ENCODE results near the gene IGDCC3.

DNA sequence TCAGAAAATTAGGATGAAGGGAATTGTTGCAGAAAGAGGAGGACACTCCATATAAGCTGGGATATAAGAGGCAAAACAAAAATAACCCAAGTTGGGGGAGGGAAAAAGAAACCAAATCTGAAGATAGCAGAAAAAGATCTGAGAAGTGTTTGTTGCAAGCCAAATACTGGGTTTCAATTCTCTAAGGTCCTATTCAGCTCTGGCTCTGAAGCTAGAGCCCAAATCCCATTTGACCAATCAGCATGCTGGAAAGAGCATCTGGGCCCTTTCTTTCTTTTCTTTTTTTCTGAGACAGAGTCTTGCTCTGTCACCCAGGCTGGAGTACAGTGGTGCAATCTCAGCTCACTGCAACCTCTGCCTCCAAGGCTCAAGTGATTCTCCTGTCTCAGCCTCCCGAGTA is 17.3 kb downstream of the IGDCC3 start:
- TF ChIP-seq, protein P1, sequence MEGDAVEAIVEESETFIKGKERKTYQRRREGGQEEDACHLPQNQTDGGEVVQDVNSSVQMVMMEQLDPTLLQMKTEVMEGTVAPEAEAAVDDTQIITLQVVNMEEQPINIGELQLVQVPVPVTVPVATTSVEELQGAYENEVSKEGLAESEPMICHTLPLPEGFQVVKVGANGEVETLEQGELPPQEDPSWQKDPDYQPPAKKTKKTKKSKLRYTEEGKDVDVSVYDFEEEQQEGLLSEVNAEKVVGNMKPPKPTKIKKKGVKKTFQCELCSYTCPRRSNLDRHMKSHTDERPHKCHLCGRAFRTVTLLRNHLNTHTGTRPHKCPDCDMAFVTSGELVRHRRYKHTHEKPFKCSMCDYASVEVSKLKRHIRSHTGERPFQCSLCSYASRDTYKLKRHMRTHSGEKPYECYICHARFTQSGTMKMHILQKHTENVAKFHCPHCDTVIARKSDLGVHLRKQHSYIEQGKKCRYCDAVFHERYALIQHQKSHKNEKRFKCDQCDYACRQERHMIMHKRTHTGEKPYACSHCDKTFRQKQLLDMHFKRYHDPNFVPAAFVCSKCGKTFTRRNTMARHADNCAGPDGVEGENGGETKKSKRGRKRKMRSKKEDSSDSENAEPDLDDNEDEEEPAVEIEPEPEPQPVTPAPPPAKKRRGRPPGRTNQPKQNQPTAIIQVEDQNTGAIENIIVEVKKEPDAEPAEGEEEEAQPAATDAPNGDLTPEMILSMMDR (IDR thresholded peaks at IDR 0.05): no peak
- no peak for TF ChIP-seq POLR2A (IDR thresholded peaks at IDR 0.05)

Measured in uterus (tissue), 2 donors.